MCF 10A (cell line): ENCODE data around the gene PTPRF. TPM values are rescaled to one million over a fixed set of nuclear protein-coding genes. Genes with fewer than 3 reads are reported as not detected.
A peak's percentile ranks its signal among the peaks of the same experiment; 100 is the strongest.

Experiments used
- BruUV-seq: library from RNA; stranded (reverse); fragments of 400-500 nt; replicated peaks from 2 replicates; lab custom pipeline; 2021; lab: Mats Ljungman, UMichigan
- CTCF ChIA-PET: fragments of 300-600 bp; sonication (Branson Sonifier 250); formaldehyde crosslinking; extraction: SDS; loops from one replicate; lab custom pipeline; 2021; ENCODE audit warnings: antibody characterized with exemption, inconsistent platforms; lab: Yijun Ruan, JAX
- POLR2A ChIA-PET: fragments of 300-600, 350-650 bp; sonication (Branson Sonifier 250); formaldehyde crosslinking; extraction: SDS; loops from one replicate; lab custom pipeline; 2020; ENCODE audit warnings: antibody characterized with exemption, inconsistent platforms; lab: Yijun Ruan, JAX
- DNase-seq: peaks from one replicate; pipeline ENCODE4 v3.0.0-alpha.2; 2018; ENCODE audit not compliant: unreplicated experiment
- H3K27ac Mint-ChIP-seq: one replicate; pipeline ENCODE4 v1.8.0; 2022; ENCODE audit warnings: mild to moderate bottlenecking, low read depth, mixed read lengths; ENCODE audit not compliant: unreplicated experiment
- H3K27me3 Mint-ChIP-seq: one replicate; pipeline ENCODE4 v1.8.0; 2022; ENCODE audit warnings: mixed read lengths; ENCODE audit not compliant: insufficient read depth, unreplicated experiment
- H3K36me3 Mint-ChIP-seq: one replicate; pipeline ENCODE4 v1.8.0; 2022; ENCODE audit warnings: mild to moderate bottlenecking, moderate library complexity, mixed read lengths; ENCODE audit not compliant: insufficient read depth, unreplicated experiment
- H3K4me1 Mint-ChIP-seq: one replicate; pipeline ENCODE4 v1.8.0; 2022; ENCODE audit warnings: mixed read lengths; ENCODE audit not compliant: insufficient read depth, unreplicated experiment
- H3K4me3 Mint-ChIP-seq: one replicate; pipeline ENCODE4 v1.8.0; 2022; ENCODE audit warnings: mild to moderate bottlenecking, moderate library complexity, mixed read lengths; ENCODE audit not compliant: unreplicated experiment
- H3K9me3 Mint-ChIP-seq: one replicate; pipeline ENCODE4 v1.8.0; 2022; ENCODE audit warnings: mixed read lengths; ENCODE audit not compliant: unreplicated experiment
- intact Hi-C: fragments of 100-400 bp; cut with micrococcal nuclease; formaldehyde crosslinking; loops from 2 replicates; pipeline ENCODE4 v1.14.1; 2022
- total RNA-seq: library from RNA; stranded (reverse); gene quantifications from 2 replicates; pipeline ENCODE4 v1.2.3, GENCODE V29; 2022
- TF ChIP-seq, protein P1 (sequence below): fragments of 200-600 bp; IDR thresholded peaks from one replicate; pipeline ENCODE4 v1.8.0; 2022; ENCODE audit warnings: antibody characterized with exemption, mild to moderate bottlenecking; ENCODE audit not compliant: unreplicated experiment

PTPRF gene
- total RNA-seq, 1 experiment from 2014 or later, result 67.2 TPM

DNA sequence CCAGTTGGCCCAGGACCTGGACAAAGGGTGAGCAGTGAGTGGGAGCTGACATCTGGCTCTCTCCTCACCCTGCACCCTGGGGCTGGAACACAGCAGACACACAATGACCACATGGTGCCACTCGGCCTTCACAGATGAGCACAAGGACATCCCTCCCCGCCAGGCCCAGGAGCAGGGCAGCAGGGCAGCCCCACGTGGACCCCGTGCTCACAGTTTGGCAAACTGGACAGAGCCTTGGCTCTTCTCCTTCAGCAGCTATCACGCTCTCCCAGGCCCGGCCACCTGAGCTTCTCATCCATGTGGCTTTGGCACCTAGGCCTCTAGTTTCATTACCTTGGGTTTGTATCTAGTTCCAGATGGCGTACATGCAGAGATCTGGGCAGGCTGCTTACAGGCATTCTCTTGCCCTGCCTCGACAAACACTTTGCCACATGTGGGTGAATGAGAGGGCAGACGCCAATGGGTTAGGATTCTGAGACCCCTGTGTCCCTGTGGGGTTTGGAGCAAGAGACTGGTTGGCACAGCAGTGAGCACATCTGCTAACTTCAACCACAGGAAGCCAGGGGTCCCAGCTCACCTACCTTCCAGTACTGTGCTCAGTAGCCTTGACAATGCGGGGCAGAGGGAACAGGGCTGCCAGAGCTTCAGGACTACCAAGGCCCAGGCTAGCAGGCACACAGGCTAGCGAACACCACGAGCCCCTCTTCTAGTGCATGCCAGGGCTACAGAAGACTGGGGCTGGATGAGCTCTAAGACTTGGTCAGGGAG lies 3.4 kb upstream of the PTPRF start:
- H3K9me3 Mint-ChIP-seq, result no peaks in the 10 kb centered on the region
- POLR2A ChIA-PET, result interaction anchor here (0.5 to 2.8 kb wide), 2 partner anchors 43 to 123 kb away, joined by 5 to 14 read pairs; partner anchors contain the start of gene KDM4A
- no peaks in the 10 kb centered on the region for H3K27me3 Mint-ChIP-seq
- H3K4me3 Mint-ChIP-seq, result no peak overlapping the region
- CTCF ChIA-PET, result interaction anchor here (0.6 to 1.7 kb wide), 9 partner anchors 11 to 424 kb away, joined by 3 to 8 read pairs (median 4); no protein-coding TSS in a partner anchor
- TF ChIP-seq, protein P1, sequence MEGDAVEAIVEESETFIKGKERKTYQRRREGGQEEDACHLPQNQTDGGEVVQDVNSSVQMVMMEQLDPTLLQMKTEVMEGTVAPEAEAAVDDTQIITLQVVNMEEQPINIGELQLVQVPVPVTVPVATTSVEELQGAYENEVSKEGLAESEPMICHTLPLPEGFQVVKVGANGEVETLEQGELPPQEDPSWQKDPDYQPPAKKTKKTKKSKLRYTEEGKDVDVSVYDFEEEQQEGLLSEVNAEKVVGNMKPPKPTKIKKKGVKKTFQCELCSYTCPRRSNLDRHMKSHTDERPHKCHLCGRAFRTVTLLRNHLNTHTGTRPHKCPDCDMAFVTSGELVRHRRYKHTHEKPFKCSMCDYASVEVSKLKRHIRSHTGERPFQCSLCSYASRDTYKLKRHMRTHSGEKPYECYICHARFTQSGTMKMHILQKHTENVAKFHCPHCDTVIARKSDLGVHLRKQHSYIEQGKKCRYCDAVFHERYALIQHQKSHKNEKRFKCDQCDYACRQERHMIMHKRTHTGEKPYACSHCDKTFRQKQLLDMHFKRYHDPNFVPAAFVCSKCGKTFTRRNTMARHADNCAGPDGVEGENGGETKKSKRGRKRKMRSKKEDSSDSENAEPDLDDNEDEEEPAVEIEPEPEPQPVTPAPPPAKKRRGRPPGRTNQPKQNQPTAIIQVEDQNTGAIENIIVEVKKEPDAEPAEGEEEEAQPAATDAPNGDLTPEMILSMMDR, result no peak
- H3K36me3 Mint-ChIP-seq, result no peaks in the 10 kb centered on the region
- H3K4me1 Mint-ChIP-seq, result peaks cover 51% of the 10 kb centered on the region
- no TSS peak for BruUV-seq
- intact Hi-C loops, result loop anchor here (2.0 to 5.0 kb wide), 2 partner anchors 300 to 450 kb away; partner anchors contain the start of gene B4GALT2
- no peak for DNase-seq
- H3K27ac Mint-ChIP-seq, result no peak overlapping the region

DNA sequence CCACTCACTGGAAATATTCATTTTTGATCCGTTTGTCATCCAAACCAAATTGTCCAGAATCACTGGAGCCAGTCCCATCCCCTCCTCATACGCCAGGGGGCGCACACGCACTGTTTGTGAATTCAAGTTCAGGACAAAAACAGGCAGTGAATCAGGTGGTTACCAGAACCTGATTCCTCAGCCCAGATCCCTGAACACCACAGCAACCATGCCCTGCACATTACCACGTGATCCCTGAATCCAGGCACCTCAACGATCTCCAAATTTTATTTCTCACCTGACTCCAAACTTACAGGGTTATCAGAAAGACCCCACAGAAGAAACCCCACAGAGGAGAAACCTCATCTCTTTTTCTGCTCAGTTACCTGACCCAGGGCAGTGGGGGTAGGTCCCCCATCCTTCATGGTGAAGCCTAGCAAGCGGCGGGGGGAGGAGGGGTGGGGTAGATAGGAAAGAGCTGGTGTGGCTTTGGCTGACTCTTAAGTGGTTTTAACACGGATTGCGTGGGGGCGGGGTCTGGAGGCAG lies 1.4 kb upstream of the PTPRF start:
- Mint-ChIP-seq H3K27me3 (no peaks in the 10 kb centered on the region), H3K4me3 (no peak overlapping the region), H3K4me1 (peaks cover 48% of the 10 kb centered on the region), H3K36me3 (no peaks in the 10 kb centered on the region), H3K9me3 (no peaks in the 10 kb centered on the region), H3K27ac (no peak overlapping the region)
- POLR2A ChIA-PET, result interaction anchor here (0.7 to 2.6 kb wide), 10 partner anchors 13 to 235 kb away, joined by 3 to 50 read pairs (median 6); partner anchors contain the start of genes KDM4A and ST3GAL3
- intact Hi-C loops, result loop anchor here (1.0 to 5.0 kb wide), 6 partner anchors 54 to 508 kb away; partner anchors contain the start of genes B4GALT2, KDM4A and ST3GAL3
- DNase-seq, result peak; percentile 93
- no TSS peak for BruUV-seq
- CTCF ChIA-PET, result interaction anchor here (0.5 to 1.9 kb wide), 18 partner anchors 15 to 505 kb away, joined by 3 to 8 read pairs (median 3); no protein-coding TSS in a partner anchor
- TF ChIP-seq, protein P1, result peak; percentile 84

DNA sequence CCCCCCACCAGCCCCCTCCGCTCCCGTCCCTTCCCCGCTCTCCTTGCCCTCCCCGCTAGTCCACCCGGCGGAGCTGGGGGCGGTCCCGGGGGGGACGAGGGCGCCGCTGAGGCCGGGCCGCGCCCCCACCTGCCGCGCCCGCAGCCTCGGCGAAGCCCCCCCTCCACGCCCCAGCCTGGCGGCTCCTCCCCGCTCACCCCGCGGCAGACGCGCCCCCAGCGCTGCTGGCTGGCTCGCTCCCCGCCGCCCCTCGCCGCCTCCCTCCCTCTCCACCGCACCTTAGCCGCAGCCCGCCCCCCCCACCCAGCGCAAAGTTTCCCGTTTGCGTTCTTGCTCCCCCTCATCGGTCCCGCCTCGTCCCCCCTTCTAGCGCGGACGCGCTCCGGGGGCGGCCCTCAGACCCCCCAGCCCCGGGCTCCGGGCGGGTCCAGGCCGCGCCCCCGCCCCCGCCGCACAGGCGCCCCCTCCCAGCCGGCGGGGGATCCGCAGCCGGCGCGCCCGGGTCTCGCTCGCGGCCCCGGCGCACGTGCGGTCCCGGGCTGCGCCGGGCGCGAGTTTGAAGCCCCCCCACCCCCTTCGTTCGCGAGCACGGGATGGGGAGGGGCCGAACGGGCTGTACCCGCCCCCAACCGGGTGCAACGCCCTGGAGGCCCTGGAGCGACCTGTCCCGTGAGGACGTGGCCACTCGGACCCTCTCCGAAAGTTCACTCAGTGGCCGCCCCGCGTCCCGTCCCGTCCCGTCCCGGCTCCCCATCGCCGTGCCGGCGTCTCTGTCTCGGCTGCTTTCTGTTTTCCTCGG lies 623 bp downstream of the PTPRF start:
- intact Hi-C loops, result no loop called here
- Mint-ChIP-seq H3K36me3 (no peaks in the 10 kb centered on the region), H3K4me1 (peaks cover 33% of the 10 kb centered on the region), H3K9me3 (no peaks in the 10 kb centered on the region), H3K27ac (peak overlapping the region; percentile 91), H3K4me3 (peak overlapping the region; percentile 96), H3K27me3 (no peaks in the 10 kb centered on the region)
- no peak for DNase-seq
- CTCF ChIA-PET, result interaction anchor here (0.5 to 1.9 kb wide), 9 partner anchors 11 to 503 kb away, joined by 3 to 7 read pairs (median 4); no protein-coding TSS in a partner anchor
- POLR2A ChIA-PET, result interaction anchor here (0.9 to 3.4 kb wide), 8 partner anchors 11 to 233 kb away, joined by 3 to 50 read pairs (median 9); partner anchors contain the start of genes KDM4A and ST3GAL3
- TF ChIP-seq, protein P1, result no peak
- no TSS peak for BruUV-seq
